ENCODE results near the gene CARMIL3.
A peak's percentile ranks its signal among the peaks of the same experiment; 100 is the strongest.
"Not testable (repeated sequence)": the region's sequence is repeated elsewhere in the genome, so short reads cannot be mapped to it uniquely, and the experiment has no call there.

CARMIL3 gene

GRCh38 chr14:24042746-24043145 is 9.1 kb upstream of the CARMIL3 start:
- DNase-seq: no peak

DNA sequence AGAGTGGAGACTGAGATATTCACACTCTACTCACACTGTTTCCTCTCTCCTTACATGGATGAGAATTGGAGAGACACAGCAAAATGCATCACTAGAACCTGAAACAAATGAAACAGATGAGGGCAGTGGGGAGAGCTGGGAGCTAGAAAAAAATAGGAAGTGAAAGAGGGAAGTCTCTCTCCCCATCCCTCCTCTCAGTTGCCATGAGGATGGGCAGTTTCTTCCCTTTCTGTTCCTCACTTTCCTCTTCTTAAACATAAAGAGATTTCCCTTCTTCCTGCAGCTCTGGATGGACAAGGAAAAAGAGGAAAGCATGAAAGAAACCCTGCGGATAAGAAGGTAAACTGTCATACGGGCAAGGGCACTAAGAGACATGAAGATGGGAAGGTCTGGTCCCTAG is 2.8 kb upstream of the CARMIL3 start:
- not testable (repeated sequence) for DNase-seq

DNA sequence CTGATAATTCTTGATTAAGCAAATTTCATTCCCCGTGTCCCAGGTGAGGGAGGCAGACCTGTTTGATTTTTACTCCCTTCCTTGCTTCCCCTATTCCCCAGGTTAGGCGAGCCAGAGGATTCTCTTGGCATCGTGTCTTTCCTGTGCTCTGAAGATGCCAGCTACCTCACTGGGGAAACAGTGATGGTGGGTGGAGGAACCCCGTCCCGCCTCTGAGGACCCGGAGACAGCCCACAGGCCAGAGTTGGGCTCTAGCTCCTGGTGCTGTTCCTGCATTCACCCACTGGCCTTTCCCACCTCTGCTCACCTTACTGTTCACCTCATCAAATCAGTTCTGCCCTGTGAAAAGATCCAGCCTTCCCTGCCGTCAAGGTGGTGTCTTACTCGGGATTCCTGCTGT is 1.1 kb upstream of the CARMIL3 start:
- DNase-seq: not testable (repeated sequence)

- no peak for DNase-seq
These were observed 527 bp upstream of the CARMIL3 start for GRCh38 chr14:24051176-24051788.

DNA sequence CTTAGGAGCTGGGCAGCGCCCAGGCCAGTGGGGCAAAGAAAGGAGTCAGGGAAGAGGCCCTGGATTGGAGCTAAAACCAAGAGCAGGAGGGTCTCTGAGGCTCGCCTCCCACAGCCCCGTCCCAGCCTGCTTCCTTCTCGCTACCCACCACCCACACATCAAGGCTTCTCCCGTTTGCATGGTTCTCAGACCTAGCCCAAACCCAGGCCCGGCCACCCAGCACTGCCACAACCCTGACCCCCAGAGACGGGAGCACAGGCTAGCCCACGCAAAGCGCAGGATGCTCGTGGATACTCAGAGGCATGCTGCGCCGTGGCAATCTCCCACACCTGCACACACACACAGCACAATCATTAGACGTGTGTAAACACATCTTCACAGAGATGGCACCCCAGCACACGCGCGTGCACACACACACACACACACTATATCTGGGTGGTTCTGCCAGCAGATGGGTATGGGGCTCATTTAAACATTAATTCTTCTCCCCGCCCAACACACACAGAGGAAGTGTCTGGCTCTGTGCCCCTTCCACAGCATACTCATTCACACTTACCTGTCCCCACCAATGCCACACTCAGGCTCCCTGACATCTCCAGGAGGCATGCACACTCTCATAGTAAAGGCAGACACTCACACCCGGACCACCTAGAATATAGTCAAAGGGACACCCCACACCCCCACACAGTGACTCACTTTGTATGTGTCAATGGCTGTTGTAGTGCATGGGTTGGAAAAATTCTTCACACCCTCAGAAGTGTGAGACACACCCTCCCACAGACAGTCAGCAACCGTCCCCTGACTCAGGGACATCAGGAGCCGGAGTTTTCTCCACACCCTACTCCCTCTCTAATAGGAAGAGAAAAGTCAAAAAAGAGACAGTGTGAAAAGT is 1.1 kb downstream of the CARMIL3 start:
- DNase-seq: no peak

- no peak for DNase-seq
These were observed 1.9 kb downstream of the CARMIL3 start for GRCh38 chr14:24053548-24054323.

- DNase-seq: no peak
These were observed 2.5 kb downstream of the CARMIL3 start for GRCh38 chr14:24054324-24054641.

- DNase-seq: no peak
These were observed 2.8 kb downstream of the CARMIL3 start for GRCh38 chr14:24054646-24055045.

GRCh38 chr14:24055971-24056799 is 4.4 kb downstream of the CARMIL3 start:
- no peak for DNase-seq

GRCh38 chr14:24056800-24057184 is 5.0 kb downstream of the CARMIL3 start:
- DNase-seq: no peak

DNA sequence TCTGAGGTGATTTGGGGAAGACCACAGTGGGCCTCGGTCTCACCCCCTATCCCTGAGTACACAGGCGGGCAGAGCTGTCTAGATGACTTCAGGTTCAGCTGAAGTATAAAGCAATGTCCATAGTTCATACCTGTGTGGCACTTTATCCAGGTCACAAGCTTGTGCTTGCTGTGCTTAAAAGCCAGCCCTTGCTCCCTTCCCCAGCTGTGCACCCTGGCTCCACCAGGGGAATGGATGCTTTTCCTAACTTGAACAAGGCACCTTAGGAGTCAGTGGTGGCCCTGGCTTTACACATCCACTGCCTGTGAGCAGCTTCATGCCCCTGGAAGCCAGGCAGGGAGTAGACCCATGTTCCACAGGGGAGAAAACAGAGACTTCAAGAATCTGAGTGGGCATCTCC is 5.5 kb downstream of the CARMIL3 start:
- no peak for DNase-seq

GRCh38 chr14:24057867-24058259 is 6.1 kb downstream of the CARMIL3 start:
- DNase-seq: no peak

DNA sequence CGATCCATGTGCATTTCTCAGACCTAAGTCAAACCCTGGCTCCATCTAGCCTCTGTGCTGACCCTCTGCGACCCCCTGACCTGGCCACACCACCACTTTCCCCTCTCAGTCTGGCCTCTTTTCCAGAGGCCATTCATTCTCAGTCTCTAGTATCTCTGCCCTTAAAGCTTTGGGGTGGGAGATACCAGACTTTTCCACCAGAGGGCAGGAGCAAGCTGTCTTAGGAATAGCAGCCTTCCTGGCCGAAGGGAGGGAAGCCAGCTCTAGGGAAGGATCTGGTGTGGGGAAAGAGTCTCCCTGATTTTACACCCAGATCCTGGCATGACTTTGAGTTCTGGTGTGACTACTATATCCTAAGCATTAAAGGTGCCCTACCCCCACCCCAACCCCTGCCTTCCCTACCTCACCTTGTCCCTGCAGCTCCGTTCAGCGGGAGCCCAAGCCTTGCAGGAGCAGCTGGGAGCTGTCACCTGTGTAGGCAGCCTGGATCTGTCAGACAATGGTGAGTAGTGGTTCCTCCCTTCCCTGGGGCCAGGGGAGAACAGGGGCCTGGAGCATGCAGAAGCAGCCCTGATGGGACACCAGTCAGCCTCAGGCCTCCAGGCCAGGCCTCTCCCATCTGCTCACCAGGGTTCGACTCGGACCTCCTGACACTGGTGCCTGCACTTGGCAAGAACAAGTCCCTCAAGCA is 6.6 kb downstream of the CARMIL3 start:
- peak; percentile 39 for DNase-seq

GRCh38 chr14:24058951-24059475 is 7.2 kb downstream of the CARMIL3 start:
- DNase-seq: no peak

DNA sequence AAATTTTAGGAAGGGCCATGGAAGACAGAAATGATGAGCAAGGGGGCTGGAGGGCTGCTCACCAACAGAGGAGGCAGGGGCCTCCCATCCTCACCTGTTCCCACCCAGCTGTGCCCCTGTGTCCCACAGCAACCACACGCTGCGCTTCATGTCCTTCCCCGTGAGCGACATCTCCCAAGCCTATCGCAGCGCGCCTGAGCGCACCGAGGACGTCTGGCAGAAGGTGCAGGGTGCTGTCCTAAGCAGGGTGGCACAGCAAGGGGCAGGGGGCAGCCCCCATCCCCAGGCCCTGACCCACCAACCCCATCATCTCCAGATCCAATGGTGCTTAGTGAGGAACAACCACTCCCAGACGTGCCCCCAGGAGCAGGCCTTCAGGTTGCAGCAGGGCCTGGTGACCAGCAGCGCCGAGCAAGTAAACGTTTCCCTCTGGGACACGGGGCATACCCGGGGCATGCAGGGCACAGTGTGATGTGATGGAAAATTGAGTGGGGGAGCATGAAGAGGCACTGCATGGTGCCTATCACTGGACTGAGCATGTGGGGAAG is 8.1 kb downstream of the CARMIL3 start:
- no peak for DNase-seq

DNA sequence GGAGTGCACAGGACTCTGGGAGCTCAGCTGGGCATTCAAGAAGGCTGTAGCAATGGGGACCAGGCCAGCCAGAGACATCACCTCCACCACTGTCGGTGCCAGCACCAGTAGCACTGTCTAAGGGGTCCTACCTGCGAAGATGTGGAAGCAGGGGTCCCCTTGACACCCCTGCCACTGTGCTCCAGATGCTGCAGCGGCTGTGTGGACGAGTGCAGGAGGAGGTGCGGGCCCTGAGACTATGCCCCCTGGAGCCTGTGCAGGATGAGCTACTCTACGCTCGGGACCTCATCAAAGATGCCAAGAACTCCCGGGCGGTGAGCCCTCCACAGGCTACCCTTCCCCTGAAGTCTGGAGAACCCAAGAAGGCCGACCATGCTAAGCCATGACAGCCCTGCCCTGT is 8.6 kb downstream of the CARMIL3 start:
- no peak for DNase-seq

DNA sequence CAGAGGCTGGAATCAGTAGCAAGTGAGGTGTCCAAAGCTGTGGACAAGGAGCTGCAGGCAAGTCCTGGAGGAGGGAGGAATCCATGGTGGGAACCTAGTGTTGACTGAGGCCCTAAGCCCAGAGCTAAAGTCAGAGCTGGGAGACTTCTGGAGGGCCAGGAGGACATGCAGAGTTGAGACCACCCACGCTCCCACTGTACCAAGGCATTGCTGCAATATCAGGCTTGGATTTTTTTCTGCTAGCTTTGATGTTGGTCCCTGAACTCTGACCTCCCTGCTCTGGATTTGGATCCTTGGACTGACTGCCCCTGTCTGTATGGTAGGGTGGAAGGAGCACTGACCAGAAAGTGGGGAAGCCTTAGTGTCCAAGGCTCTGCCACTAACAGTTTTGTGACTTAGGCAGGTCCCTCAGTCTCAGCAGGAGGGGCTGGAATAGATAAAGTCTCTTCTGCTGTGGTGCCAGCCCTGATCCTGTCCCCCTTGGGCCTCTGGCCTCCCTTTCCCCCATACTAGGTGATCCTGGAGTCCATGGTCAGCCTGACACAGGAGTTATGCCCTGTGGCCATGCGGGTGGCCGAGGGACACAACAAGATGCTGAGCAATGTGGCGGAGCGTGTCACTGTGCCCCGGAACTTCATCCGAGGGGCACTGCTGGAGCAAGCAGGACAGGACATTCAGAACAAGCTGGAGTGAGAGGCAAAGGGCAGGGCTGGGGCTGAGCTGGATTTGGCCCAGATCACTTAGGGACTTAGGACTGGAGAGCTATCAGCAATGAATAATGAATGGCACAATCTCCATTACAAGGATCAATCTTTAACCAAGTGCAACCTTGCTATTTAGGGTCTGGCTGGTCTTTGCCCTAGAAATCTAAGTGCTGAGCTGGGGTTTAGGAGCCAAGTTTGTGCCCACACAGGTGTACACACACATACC is 9.4 kb downstream of the CARMIL3 start:
- DNase-seq: no peak

GRCh38 chr14:24062216-24062980 is 10.6 kb downstream of the CARMIL3 start:
- DNase-seq: no peak

DNA sequence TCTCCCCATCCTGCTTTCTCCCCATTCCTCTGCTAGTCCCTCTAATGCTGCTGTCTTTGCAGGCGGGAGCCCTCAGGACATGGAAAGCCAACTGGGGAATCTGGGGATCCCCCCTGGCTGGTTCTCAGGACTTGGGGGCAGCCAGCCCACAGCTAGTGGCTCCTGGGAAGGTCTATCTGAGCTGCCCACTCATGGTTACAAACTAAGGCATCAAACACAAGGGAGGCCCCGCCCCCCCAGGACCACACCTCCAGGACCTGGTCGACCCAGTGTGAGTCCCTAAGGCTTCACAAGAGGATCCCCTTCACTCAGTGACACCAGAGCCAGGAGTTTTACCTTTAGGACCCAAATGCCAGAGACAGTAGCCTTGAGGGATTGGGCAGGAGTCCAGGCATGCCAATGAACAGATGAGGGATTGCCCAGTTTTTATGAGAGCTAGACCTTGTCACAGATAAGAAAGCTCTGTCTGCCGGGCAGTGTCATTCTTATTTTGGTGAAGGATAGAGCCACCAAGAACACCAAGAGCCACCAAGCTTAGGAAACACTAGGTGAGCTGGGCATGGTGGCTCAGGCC is 11.5 kb downstream of the CARMIL3 start:
- DNase-seq: no peak
